HEK293 (cell line): Measurements from ENCODE around the gene TKTL1.

Source experiments
- KLF8 ChIP-seq: fragments of 450-650 bp; formaldehyde crosslinking; IDR thresholded peaks from 2 replicates; pipeline ENCODE4 v1.5.1; 2016; ENCODE audit warnings: missing biosample characterization, missing genetic modification characterization
- MZF1 ChIP-seq: fragments of 450-650 bp; formaldehyde crosslinking; IDR thresholded peaks from 2 replicates; pipeline ENCODE4 v1.5.1; 2017; ENCODE audit warnings: missing biosample characterization, missing genetic modification characterization, borderline replicate concordance
- SP7 ChIP-seq: fragments of 450-650 bp; formaldehyde crosslinking; IDR thresholded peaks from 2 replicates; pipeline ENCODE4 v1.5.1; 2016; ENCODE audit warnings: missing biosample characterization, missing genetic modification characterization
- YY1 ChIP-seq: fragments of 450-650 bp; formaldehyde crosslinking; IDR thresholded peaks from 2 replicates; pipeline ENCODE4 v1.5.1; 2018; ENCODE audit warnings: missing biosample characterization, missing genetic modification characterization
- ZBTB21 ChIP-seq: fragments of 450-650 bp; formaldehyde crosslinking; IDR thresholded peaks from 2 replicates; pipeline ENCODE4 v1.5.1; 2017; ENCODE audit warnings: missing biosample characterization, missing genetic modification characterization
- ZBTB48 ChIP-seq: fragments of 450-650 bp; formaldehyde crosslinking; IDR thresholded peaks from 2 replicates; pipeline ENCODE4 v1.5.1; 2016; ENCODE audit warnings: missing biosample characterization, missing genetic modification characterization
- ZBTB8A ChIP-seq: fragments of 450-650 bp; formaldehyde crosslinking; IDR thresholded peaks from 2 replicates; pipeline ENCODE4 v1.5.1; 2016; ENCODE audit warnings: missing biosample characterization, missing genetic modification characterization
- ZEB2 ChIP-seq: fragments of 450-650 bp; formaldehyde crosslinking; IDR thresholded peaks from 2 replicates; pipeline ENCODE4 v1.5.1; 2016; ENCODE audit warnings: missing biosample characterization, missing genetic modification characterization
- ZNF394 ChIP-seq: fragments of 450-650 bp; formaldehyde crosslinking; IDR thresholded peaks from 2 replicates; pipeline ENCODE4 v1.5.1; 2016; ENCODE audit warnings: missing biosample characterization, missing genetic modification characterization, mild to moderate bottlenecking, moderate library complexity, borderline replicate concordance
- ZNF610 ChIP-seq: fragments of 450-650 bp; formaldehyde crosslinking; IDR thresholded peaks from 2 replicates; pipeline ENCODE4 v1.5.1; 2016; ENCODE audit warnings: missing biosample characterization, missing genetic modification characterization, borderline replicate concordance
- ZNF629 ChIP-seq: fragments of 450-650 bp; formaldehyde crosslinking; IDR thresholded peaks from 2 replicates; pipeline ENCODE4 v1.5.1; 2017; ENCODE audit warnings: missing biosample characterization, missing genetic modification characterization
- ZNF776 ChIP-seq: fragments of 450-650 bp; formaldehyde crosslinking; IDR thresholded peaks from 2 replicates; pipeline ENCODE4 v1.5.0; 2017; ENCODE audit warnings: missing biosample characterization, missing genetic modification characterization, borderline replicate concordance
- ZSCAN30 ChIP-seq: fragments of 450-650 bp; IDR thresholded peaks from 2 replicates; pipeline ENCODE4 v1.5.1; 2018; ENCODE audit warnings: missing biosample characterization, mild to moderate bottlenecking, missing genetic modification characterization, moderate library complexity
- ZXDB ChIP-seq: fragments of 450-650 bp; formaldehyde crosslinking; IDR thresholded peaks from 2 replicates; pipeline ENCODE4 v1.5.1; 2016; ENCODE audit warnings: missing biosample characterization, missing genetic modification characterization
- TF ChIP-seq, protein P1 (sequence below): sonication (generic); formaldehyde crosslinking; IDR thresholded peaks from 2 replicates; pipeline ENCODE4 v1.8.1; 2022; ENCODE audit warnings: mild to moderate bottlenecking, moderate library complexity, missing genetic modification reagents
- TF ChIP-seq, protein P2 (sequence below): fragments of 450-650 bp; formaldehyde crosslinking; IDR thresholded peaks from 2 replicates; pipeline ENCODE4 v1.5.1; 2017; ENCODE audit warnings: missing biosample characterization, missing genetic modification characterization
- TF ChIP-seq, protein P3 (sequence below): fragments of 450-650 bp; formaldehyde crosslinking; IDR thresholded peaks from 2 replicates; pipeline ENCODE4 v1.5.1; 2016; ENCODE audit warnings: missing biosample characterization, missing genetic modification characterization
- TF ChIP-seq, protein P4 (sequence below): fragments of 450-650 bp; formaldehyde crosslinking; IDR thresholded peaks from 2 replicates; pipeline ENCODE4 v1.5.1; 2016; ENCODE audit warnings: missing biosample characterization, missing genetic modification characterization
- TF ChIP-seq, protein P5 (sequence below): fragments of 450-650 bp; formaldehyde crosslinking; IDR thresholded peaks from 2 replicates; pipeline ENCODE4 v1.5.1; 2016; ENCODE audit warnings: missing biosample characterization, missing genetic modification characterization

Gene TKTL1

DNA sequence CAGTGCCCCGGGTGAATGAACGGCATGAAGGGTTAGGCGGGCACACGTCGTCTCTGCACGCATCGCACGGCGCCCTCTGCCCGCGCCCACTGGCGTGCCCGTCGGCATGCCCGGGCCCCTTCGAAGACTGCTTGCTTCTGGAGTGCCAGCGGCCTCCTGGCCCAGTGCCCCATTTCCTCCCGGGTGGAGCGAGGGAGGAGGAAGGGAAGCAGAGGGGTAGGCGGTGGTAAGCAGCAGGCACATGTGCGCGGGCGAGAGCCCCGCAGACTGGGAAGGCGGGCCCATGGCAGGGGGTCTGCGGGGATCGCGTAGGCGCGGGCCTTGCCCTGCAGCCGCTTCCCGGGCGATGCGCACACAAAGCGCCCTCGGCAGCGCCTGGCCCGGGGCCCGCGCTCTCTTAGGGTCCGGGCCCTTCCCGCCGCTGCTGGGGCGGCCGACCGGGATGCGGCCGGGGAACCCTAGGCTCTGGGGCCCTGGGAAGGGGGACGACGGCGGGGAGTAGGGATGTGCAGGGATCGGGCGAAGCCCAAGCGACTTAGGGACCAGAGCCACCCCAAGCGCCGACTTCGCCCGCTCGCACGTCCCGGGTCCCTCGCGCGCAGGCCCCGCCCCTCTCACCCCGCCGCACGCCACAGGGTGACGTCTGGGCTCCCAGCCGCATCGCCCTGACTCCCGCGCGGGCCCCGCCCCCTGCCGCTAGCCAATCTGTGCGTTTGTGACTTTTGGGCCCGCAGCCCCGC lies 82.6 kb downstream of the TKTL1 start (continued):
- TF ChIP-seq, protein P1, sequence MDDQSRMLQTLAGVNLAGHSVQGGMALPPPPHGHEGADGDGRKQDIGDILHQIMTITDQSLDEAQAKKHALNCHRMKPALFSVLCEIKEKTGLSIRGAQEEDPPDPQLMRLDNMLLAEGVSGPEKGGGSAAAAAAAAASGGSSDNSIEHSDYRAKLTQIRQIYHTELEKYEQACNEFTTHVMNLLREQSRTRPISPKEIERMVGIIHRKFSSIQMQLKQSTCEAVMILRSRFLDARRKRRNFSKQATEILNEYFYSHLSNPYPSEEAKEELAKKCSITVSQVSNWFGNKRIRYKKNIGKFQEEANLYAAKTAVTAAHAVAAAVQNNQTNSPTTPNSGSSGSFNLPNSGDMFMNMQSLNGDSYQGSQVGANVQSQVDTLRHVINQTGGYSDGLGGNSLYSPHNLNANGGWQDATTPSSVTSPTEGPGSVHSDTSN (CRISPR knock-in tag), result no peak
- TF ChIP-seq, protein P2, sequence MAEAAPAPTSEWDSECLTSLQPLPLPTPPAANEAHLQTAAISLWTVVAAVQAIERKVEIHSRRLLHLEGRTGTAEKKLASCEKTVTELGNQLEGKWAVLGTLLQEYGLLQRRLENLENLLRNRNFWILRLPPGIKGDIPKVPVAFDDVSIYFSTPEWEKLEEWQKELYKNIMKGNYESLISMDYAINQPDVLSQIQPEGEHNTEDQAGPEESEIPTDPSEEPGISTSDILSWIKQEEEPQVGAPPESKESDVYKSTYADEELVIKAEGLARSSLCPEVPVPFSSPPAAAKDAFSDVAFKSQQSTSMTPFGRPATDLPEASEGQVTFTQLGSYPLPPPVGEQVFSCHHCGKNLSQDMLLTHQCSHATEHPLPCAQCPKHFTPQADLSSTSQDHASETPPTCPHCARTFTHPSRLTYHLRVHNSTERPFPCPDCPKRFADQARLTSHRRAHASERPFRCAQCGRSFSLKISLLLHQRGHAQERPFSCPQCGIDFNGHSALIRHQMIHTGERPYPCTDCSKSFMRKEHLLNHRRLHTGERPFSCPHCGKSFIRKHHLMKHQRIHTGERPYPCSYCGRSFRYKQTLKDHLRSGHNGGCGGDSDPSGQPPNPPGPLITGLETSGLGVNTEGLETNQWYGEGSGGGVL (tag by site-specific recombination), result peak; percentile 34; the same call in 1 of the 2 replicates
- no peak for TF ChIP-seq ZNF629 (tag by site-specific recombination)
- TF ChIP-seq SP7, result peak; percentile 23
- no peak for TF ChIP-seq ZBTB21
- TF ChIP-seq, protein P3, sequence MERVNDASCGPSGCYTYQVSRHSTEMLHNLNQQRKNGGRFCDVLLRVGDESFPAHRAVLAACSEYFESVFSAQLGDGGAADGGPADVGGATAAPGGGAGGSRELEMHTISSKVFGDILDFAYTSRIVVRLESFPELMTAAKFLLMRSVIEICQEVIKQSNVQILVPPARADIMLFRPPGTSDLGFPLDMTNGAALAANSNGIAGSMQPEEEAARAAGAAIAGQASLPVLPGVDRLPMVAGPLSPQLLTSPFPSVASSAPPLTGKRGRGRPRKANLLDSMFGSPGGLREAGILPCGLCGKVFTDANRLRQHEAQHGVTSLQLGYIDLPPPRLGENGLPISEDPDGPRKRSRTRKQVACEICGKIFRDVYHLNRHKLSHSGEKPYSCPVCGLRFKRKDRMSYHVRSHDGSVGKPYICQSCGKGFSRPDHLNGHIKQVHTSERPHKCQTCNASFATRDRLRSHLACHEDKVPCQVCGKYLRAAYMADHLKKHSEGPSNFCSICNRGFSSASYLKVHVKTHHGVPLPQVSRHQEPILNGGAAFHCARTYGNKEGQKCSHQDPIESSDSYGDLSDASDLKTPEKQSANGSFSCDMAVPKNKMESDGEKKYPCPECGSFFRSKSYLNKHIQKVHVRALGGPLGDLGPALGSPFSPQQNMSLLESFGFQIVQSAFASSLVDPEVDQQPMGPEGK (tag by site-specific recombination), result 0 out of 2 replicates have a peak, but pooled peaks have one; percentile 53
- TF ChIP-seq ZBTB8A (tag by site-specific recombination), result peak; percentile 89
- TF ChIP-seq KLF8 (tag by site-specific recombination), result peak; percentile 4; the same call in 1 of the 2 replicates
- TF ChIP-seq, protein P4, sequence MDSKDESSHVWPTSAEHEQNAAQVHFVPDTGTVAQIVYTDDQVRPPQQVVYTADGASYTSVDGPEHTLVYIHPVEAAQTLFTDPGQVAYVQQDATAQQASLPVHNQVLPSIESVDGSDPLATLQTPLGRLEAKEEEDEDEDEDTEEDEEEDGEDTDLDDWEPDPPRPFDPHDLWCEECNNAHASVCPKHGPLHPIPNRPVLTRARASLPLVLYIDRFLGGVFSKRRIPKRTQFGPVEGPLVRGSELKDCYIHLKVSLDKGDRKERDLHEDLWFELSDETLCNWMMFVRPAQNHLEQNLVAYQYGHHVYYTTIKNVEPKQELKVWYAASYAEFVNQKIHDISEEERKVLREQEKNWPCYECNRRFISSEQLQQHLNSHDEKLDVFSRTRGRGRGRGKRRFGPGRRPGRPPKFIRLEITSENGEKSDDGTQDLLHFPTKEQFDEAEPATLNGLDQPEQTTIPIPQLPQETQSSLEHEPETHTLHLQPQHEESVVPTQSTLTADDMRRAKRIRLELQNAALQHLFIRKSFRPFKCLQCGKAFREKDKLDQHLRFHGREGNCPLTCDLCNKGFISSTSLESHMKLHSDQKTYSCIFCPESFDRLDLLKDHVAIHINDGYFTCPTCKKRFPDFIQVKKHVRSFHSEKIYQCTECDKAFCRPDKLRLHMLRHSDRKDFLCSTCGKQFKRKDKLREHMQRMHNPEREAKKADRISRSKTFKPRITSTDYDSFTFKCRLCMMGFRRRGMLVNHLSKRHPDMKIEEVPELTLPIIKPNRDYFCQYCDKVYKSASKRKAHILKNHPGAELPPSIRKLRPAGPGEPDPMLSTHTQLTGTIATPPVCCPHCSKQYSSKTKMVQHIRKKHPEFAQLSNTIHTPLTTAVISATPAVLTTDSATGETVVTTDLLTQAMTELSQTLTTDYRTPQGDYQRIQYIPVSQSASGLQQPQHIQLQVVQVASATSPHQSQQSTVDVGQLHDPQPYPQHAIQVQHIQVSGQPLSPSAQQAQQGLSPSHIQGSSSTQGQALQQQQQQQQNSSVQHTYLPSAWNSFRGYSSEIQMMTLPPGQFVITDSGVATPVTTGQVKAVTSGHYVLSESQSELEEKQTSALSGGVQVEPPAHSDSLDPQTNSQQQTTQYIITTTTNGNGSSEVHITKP (tag by site-specific recombination), result peak; percentile 63
- TF ChIP-seq ZXDB (tag by site-specific recombination), result peak; percentile 16; the same call in 1 of the 2 replicates
- TF ChIP-seq YY1, result 0 out of 2 replicates have a peak, but pooled peaks have one; percentile 23
- TF ChIP-seq, protein P5, sequence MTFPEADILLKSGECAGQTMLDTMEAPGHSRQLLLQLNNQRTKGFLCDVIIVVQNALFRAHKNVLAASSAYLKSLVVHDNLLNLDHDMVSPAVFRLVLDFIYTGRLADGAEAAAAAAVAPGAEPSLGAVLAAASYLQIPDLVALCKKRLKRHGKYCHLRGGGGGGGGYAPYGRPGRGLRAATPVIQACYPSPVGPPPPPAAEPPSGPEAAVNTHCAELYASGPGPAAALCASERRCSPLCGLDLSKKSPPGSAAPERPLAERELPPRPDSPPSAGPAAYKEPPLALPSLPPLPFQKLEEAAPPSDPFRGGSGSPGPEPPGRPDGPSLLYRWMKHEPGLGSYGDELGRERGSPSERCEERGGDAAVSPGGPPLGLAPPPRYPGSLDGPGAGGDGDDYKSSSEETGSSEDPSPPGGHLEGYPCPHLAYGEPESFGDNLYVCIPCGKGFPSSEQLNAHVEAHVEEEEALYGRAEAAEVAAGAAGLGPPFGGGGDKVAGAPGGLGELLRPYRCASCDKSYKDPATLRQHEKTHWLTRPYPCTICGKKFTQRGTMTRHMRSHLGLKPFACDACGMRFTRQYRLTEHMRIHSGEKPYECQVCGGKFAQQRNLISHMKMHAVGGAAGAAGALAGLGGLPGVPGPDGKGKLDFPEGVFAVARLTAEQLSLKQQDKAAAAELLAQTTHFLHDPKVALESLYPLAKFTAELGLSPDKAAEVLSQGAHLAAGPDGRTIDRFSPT (tag by site-specific recombination), result peak; percentile 94
- peak; percentile 30; the same call in 1 of the 2 replicates for TF ChIP-seq ZSCAN30 (tag by site-specific recombination)
- peak; percentile 73; the same call in 1 of the 2 replicates for TF ChIP-seq MZF1
- no peak for TF ChIP-seq ZEB2 (tag by site-specific recombination)
- peak; percentile 100 for TF ChIP-seq ZBTB48 (tag by site-specific recombination)
- no peak for TF ChIP-seq ZNF394
- TF ChIP-seq ZNF610 (tag by site-specific recombination), result no peak
- TF ChIP-seq ZNF776 (tag by site-specific recombination), result no peak
